Measurements from ENCODE around the gene TNXB. TPM values are rescaled to one million over a fixed set of nuclear protein-coding genes. Genes with fewer than 3 reads are reported as not detected.

TNXB gene
- total RNA-seq, 1 experiment from 2014 or later: 1.8 TPM

GRCh38 chr6:32156891-32157290, 47.8 kb upstream of the TNXB start:
- ATAC-seq (no peak), DNase-seq (ENCODE audit: low read depth, low spot score) (no peak)
- ChIA-PET CTCF (no interaction called here), POLR2A (no interaction called here)
- H3K9me3 ChIP-seq (ENCODE audit: control insufficient read depth, insufficient read depth, low read depth, low read length): no peaks in the 10 kb centered on the region
- intact Hi-C loops (cut with micrococcal nuclease; ENCODE audit: unreplicated experiment): no loop called here
- no peaks in the 10 kb centered on the region for H3K27me3 ChIP-seq (ENCODE audit: control insufficient read depth, insufficient read depth, low read length)
- H3K36me3 ChIP-seq (ENCODE audit: control insufficient read depth, insufficient read depth, low read length): no peaks in the 10 kb centered on the region; the same call in 1 of the 2 replicates
- TF ChIP-seq TCF7L2 (IDR thresholded peaks at IDR 0.05; ENCODE audit: low read depth, low read length): no peak
- TF ChIP-seq CTCF (IDR thresholded peaks at IDR 0.05): no peak
- no peak for TF ChIP-seq POLR2AphosphoS5 (IDR thresholded peaks at IDR 0.05; ENCODE audit: low read depth, low read length)
- no peak for TF ChIP-seq SIN3A (IDR thresholded peaks at IDR 0.05; ENCODE audit: borderline replicate concordance, insufficient read depth, low read depth, low read length)
- no peak for TF ChIP-seq REST (IDR thresholded peaks at IDR 0.05; ENCODE audit: insufficient read depth in 1 of 2, low read depth in 2 of 2, low read length in 1 of 2)
- H3K27ac ChIP-seq (ENCODE audit: low read length): no peak overlapping the region
- in situ Hi-C loops (cut with HindIII; ENCODE audit: low pct_unique_long_range_greater_than_20kb, low sequenced_read_pairs): no loop called here
- H3K4me3 ChIP-seq (ENCODE audit: low read depth in 2 of 2, low read length in 2 of 2): no peak overlapping the region
- no TSS peak for BruUV-seq (replicated peaks)
- H3K4me1 ChIP-seq (ENCODE audit: control insufficient read depth, insufficient read depth, low read length): peaks cover 20% of the 10 kb centered on the region

GRCh38 chr6:32154514-32155161, 45.5 kb upstream of the TNXB start:
- DNase-seq (ENCODE audit: low read depth, low spot score): no peak
- intact Hi-C loops (cut with micrococcal nuclease; ENCODE audit: unreplicated experiment) (no loop called here), in situ Hi-C loops (cut with HindIII; ENCODE audit: low pct_unique_long_range_greater_than_20kb, low sequenced_read_pairs) (no loop called here)
- POLR2A ChIA-PET: no interaction called here
- ATAC-seq: peak; percentile 76
- Histone ChIP-seq H3K27me3 (ENCODE audit: control insufficient read depth, insufficient read depth, low read length) (no peaks in the 10 kb centered on the region), H3K27ac (ENCODE audit: low read length) (peak overlapping the region; percentile 84), H3K4me1 (ENCODE audit: control insufficient read depth, insufficient read depth, low read length) (peaks cover 21% of the 10 kb centered on the region), H3K9me3 (ENCODE audit: control insufficient read depth, insufficient read depth, low read depth, low read length) (no peaks in the 10 kb centered on the region), H3K4me3 (ENCODE audit: low read depth in 2 of 2, low read length in 2 of 2) (peak overlapping the region; percentile 81 to 96), H3K36me3 (ENCODE audit: control insufficient read depth, insufficient read depth, low read length) (no peaks in the 10 kb centered on the region; the same call in 1 of the 2 replicates)
- CTCF ChIA-PET: no interaction called here
- TF ChIP-seq POLR2AphosphoS5 (IDR thresholded peaks at IDR 0.05; ENCODE audit: low read depth, low read length) (no peak), CTCF (IDR thresholded peaks at IDR 0.05) (peak; percentile 85; the same call in 1 of the 2 replicates), SIN3A (IDR thresholded peaks at IDR 0.05; ENCODE audit: borderline replicate concordance, insufficient read depth, low read depth, low read length) (0 out of 2 replicates have a peak, but pooled peaks have one; percentile 30), REST (IDR thresholded peaks at IDR 0.05; ENCODE audit: insufficient read depth in 1 of 2, low read depth in 2 of 2, low read length in 1 of 2) (0 out of 4 replicates have a peak, but pooled peaks of 1 of the 2 experiments have one; percentile 42)
- BruUV-seq (replicated peaks): no TSS peak
